Liver (tissue), 9 donors: ENCODE results near the gene SRPX2. TPM values are rescaled to one million over a fixed set of nuclear protein-coding genes. Genes with fewer than 3 reads are reported as not detected.

Experiments used
- DNase-seq: peaks from one replicate; pipeline ENCODE4 v3.0.0-alpha.2; 2017; ENCODE audit warnings: low spot score
- H3K27ac ChIP-seq, 2 donors: one replicate each; pipeline ENCODE4 v1.7.0; 2013; ENCODE audit warnings: inconsistent platforms in 2 of 2, low read length in 2 of 2, control low read depth in 1 of 2, low read depth in 1 of 2, mild to moderate bottlenecking in 1 of 2
- H3K27me3 ChIP-seq, 4 donors: one replicate each; pipeline versions ENCODE4 v1.6.1 to v1.7.0; 2013; ENCODE audit warnings: low read length in 3 of 4, inconsistent platforms in 1 of 4, mild to moderate bottlenecking in 1 of 4, moderate library complexity in 1 of 4; ENCODE audit not compliant: control insufficient read depth in 4 of 4, insufficient read depth in 4 of 4
- H3K36me3 ChIP-seq, 4 donors: one replicate each; pipeline versions ENCODE4 v1.6.1 to v1.7.0; 2013; ENCODE audit warnings: low read length in 3 of 4, mild to moderate bottlenecking in 3 of 4, low read depth in 1 of 4, moderate library complexity in 1 of 4; ENCODE audit not compliant: control insufficient read depth in 4 of 4, insufficient read depth in 3 of 4
- H3K4me1 ChIP-seq, 4 donors: one replicate each; pipeline versions ENCODE4 v1.6.1 to v1.7.0; 2013; ENCODE audit warnings: low read length in 3 of 4, mild to moderate bottlenecking in 3 of 4, moderate library complexity in 1 of 4; ENCODE audit not compliant: control insufficient read depth in 4 of 4, insufficient read depth in 4 of 4
- H3K4me3 ChIP-seq, 3 donors: one replicate each; pipeline versions ENCODE4 v1.6.1 to v1.7.0; 2013; ENCODE audit warnings: low read length in 3 of 3, control low read depth in 1 of 3, low read depth in 1 of 3, mild to moderate bottlenecking in 1 of 3
- H3K9ac ChIP-seq, 2 donors: one replicate each; pipeline ENCODE4 v1.7.0; 2013; ENCODE audit warnings: low read length in 2 of 2, mild to moderate bottlenecking in 2 of 2, moderate library complexity in 2 of 2, control low read depth in 1 of 2, low read depth in 1 of 2
- H3K9me3 ChIP-seq, 4 donors: one replicate each; pipeline versions ENCODE4 v1.6.1 to v1.7.0; 2013; ENCODE audit warnings: low read length in 3 of 4; ENCODE audit not compliant: control insufficient read depth in 4 of 4
- ATF3 ChIP-seq: IDR thresholded peaks from 2 replicates; pipeline ENCODE4 v1.6.1; 2016; ENCODE audit warnings: antibody characterized with exemption
- EGR1 ChIP-seq, 2 donors: IDR thresholded peaks; 2 replicates each; pipeline ENCODE4 v1.6.1; 2016 to 2018; ENCODE audit warnings: antibody characterized with exemption in 2 of 2, low read depth in 2 of 2
- FOXA1 ChIP-seq: IDR thresholded peaks from 2 replicates; pipeline ENCODE4 v1.6.1; 2016; ENCODE audit warnings: antibody characterized with exemption
- FOXA2 ChIP-seq: IDR thresholded peaks from 2 replicates; pipeline ENCODE4 v1.6.1; 2016; ENCODE audit warnings: antibody characterized with exemption
- GABPA ChIP-seq, 2 donors: IDR thresholded peaks in 1 of 2; conservative IDR thresholded peaks in 1 of 2; 2 replicates each; pipeline ENCODE4 v1.6.1; 2016; ENCODE audit warnings: antibody characterized with exemption in 2 of 2, mild to moderate bottlenecking in 1 of 2, moderate library complexity in 1 of 2
- HNF4A ChIP-seq, 2 donors: conservative IDR thresholded peaks; 2 replicates each; pipeline ENCODE4 v1.6.1; 2016; ENCODE audit warnings: antibody characterized with exemption in 2 of 2, mild to moderate bottlenecking in 2 of 2
- HNF4G ChIP-seq: IDR thresholded peaks from 2 replicates; pipeline ENCODE4 v1.6.1; 2016; ENCODE audit warnings: antibody characterized with exemption
- JUND ChIP-seq, 2 donors: IDR thresholded peaks; 2 replicates each; pipeline ENCODE4 v1.6.1; 2016; ENCODE audit warnings: antibody characterized with exemption in 2 of 2
- NR2F2 ChIP-seq: IDR thresholded peaks from 2 replicates; pipeline ENCODE4 v1.6.1; 2016; ENCODE audit warnings: antibody characterized with exemption
- RAD21 ChIP-seq, 2 donors: IDR thresholded peaks; 2 replicates each; pipeline ENCODE4 v1.6.1; 2016; ENCODE audit warnings: antibody characterized with exemption in 2 of 2, mild to moderate bottlenecking in 2 of 2
- SP1 ChIP-seq: IDR thresholded peaks from 2 replicates; pipeline ENCODE4 v1.6.1; 2018; ENCODE audit warnings: antibody characterized with exemption, mild to moderate bottlenecking
- TAF1 ChIP-seq: conservative IDR thresholded peaks from 2 replicates; pipeline ENCODE4 v1.6.1; 2016; ENCODE audit warnings: antibody characterized with exemption, mild to moderate bottlenecking
- YY1 ChIP-seq: IDR thresholded peaks from 2 replicates; pipeline ENCODE4 v1.6.1; 2016; ENCODE audit warnings: antibody characterized with exemption, mild to moderate bottlenecking
- ZBTB33 ChIP-seq: IDR thresholded peaks from 2 replicates; pipeline ENCODE4 v1.6.1; 2016; ENCODE audit warnings: antibody characterized with exemption
- WGBS: extraction: QIAGEN DNeasy Blood & Tissue Kit; methylation state at CpG from one replicate; pipeline ENCODE4 v1.1.7; 2013; 5-methylcytosine and 5-hydroxymethylcytosine counted together
- polyA plus RNA-seq, 2 donors: library from polyadenylated mRNA; stranded (reverse) in 1 of 2; unstranded in 1 of 2; fragments of 200-250 nt in 1 of 2; fragments of >200 nt in 1 of 2; fragmentation: Nextera tagmentation in 1 of 2; extraction: Ambion mirVana in 1 of 2; gene quantifications; one replicate each; pipeline versions ENCODE4 v1.2.1 to v1.2.3, GENCODE V29; 2013 to 2015
- total RNA-seq, 2 donors: library from RNA; depleted of rRNA; stranded (reverse); fragments of >200 nt; gene quantifications; one replicate each; pipeline ENCODE4 v1.2.3, GENCODE V29; 2014
- TF ChIP-seq, protein P1 (sequence below): IDR thresholded peaks from 2 replicates; pipeline ENCODE4 v1.6.1; 2016; ENCODE audit warnings: antibody characterized with exemption
- TF ChIP-seq, protein P2 (sequence below): IDR thresholded peaks from 2 replicates; pipeline ENCODE4 v1.6.1; 2016; ENCODE audit warnings: antibody characterized with exemption, mild to moderate bottlenecking
- TF ChIP-seq, protein P3 (sequence below): fragments of 150-350 bp; IDR thresholded peaks from 2 replicates; pipeline ENCODE4 v1.5.1; 2017; ENCODE audit warnings: improper control_type of control experiment, low read depth, low read length; ENCODE audit not compliant: missing input control
- donor health status: healthy.
- donor health status: healthy.
- donor health status: healthy.
- donor health status: healthy.
- donor health status: healthy.

SRPX2 gene
- total and polyA plus RNA-seq, 4 donors = 0.47 to 7.8 (median 4.7) TPM

DNA sequence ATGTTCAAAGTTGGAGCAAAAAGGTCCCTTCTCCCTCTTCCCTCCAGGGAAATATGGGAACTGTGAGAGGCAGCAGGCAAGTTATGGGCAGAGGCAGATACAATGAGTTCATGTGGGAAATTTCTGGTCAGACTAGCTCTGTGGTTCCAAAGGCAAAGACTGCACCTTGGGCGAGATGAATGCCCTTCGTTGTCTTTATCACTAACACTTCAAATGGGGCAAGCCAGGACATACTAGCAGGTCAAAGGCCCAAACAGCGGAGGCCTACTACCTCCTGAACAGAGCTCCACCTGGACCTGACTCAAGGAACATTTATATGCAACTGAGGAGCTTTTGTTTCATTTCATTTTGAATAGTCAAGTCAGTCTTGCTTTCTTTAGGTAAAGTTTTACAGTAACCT, 29.0 kb downstream of the SRPX2 start:
- DNase-seq = no peak
- Histone ChIP-seq H3K27ac (no peak overlapping the region), H3K4me3 (no peak overlapping the region), H3K9ac (no peak overlapping the region), H3K4me1 (no peaks in the 10 kb centered on the region), H3K9me3 (no peaks in the 10 kb centered on the region), H3K36me3 (peaks cover 0 to 3% (median under 1%) of the 10 kb centered on the region in 4 donors), H3K27me3 (peaks cover 0 to 2% (median 0%) of the 10 kb centered on the region in 4 donors)
- 80% methylated on average over 3 of the region's 3 CpGs for WGBS
- TF ChIP-seq YY1 = no peak
- no peak for TF ChIP-seq HNF4G

DNA sequence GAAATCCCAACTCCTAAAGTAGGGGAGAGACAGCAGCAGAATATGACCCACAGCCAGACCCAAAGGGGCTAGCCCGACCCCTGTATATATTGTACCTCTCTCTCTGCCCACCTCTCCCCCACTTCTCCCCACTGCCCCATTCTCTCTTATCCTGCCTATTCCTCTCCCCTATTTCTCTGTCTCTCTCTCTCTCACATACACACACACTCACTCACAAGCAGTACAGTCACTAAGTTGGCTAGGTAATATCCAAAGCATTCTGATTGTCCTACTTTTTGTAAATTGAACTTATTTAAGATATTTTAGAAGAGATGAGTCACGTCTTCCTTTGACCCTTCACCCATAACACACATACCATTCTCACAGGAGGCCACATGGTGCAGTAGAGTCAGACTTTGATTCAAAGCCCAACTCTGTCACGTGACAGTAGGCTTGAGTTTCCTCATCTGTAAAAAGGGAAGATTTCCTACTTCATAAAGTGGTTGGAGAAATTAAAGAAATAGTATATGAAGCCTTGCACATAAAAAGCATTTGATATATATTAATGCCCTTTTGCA, 29.5 kb downstream of the SRPX2 start:
- TF ChIP-seq FOXA1 (no peak), YY1 (no peak), SP1 (no peak), HNF4G (no peak), TAF1 (no peak), NR2F2 (no peak), FOXA2 (no peak), ZBTB33 (no peak), HNF4A (conservative IDR thresholded peaks at IDR 0.05) (no peak), EGR1 (IDR thresholded peaks at IDR 0.05; ENCODE audit: low read depth in 2 of 2) (no peak), JUND (IDR thresholded peaks at IDR 0.05) (no peak), RAD21 (IDR thresholded peaks at IDR 0.05) (no peak), GABPA (IDR thresholded peaks at IDR 0.05 in 1 of 2, conservative IDR thresholded peaks at IDR 0.05 in 1 of 2) (no peak), ATF3 (no peak)
- TF ChIP-seq, protein P1, sequence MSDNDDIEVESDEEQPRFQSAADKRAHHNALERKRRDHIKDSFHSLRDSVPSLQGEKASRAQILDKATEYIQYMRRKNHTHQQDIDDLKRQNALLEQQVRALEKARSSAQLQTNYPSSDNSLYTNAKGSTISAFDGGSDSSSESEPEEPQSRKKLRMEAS = no peak
- TF ChIP-seq, protein P2, sequence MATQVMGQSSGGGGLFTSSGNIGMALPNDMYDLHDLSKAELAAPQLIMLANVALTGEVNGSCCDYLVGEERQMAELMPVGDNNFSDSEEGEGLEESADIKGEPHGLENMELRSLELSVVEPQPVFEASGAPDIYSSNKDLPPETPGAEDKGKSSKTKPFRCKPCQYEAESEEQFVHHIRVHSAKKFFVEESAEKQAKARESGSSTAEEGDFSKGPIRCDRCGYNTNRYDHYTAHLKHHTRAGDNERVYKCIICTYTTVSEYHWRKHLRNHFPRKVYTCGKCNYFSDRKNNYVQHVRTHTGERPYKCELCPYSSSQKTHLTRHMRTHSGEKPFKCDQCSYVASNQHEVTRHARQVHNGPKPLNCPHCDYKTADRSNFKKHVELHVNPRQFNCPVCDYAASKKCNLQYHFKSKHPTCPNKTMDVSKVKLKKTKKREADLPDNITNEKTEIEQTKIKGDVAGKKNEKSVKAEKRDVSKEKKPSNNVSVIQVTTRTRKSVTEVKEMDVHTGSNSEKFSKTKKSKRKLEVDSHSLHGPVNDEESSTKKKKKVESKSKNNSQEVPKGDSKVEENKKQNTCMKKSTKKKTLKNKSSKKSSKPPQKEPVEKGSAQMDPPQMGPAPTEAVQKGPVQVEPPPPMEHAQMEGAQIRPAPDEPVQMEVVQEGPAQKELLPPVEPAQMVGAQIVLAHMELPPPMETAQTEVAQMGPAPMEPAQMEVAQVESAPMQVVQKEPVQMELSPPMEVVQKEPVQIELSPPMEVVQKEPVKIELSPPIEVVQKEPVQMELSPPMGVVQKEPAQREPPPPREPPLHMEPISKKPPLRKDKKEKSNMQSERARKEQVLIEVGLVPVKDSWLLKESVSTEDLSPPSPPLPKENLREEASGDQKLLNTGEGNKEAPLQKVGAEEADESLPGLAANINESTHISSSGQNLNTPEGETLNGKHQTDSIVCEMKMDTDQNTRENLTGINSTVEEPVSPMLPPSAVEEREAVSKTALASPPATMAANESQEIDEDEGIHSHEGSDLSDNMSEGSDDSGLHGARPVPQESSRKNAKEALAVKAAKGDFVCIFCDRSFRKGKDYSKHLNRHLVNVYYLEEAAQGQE = no peak
- TF ChIP-seq, protein P3, sequence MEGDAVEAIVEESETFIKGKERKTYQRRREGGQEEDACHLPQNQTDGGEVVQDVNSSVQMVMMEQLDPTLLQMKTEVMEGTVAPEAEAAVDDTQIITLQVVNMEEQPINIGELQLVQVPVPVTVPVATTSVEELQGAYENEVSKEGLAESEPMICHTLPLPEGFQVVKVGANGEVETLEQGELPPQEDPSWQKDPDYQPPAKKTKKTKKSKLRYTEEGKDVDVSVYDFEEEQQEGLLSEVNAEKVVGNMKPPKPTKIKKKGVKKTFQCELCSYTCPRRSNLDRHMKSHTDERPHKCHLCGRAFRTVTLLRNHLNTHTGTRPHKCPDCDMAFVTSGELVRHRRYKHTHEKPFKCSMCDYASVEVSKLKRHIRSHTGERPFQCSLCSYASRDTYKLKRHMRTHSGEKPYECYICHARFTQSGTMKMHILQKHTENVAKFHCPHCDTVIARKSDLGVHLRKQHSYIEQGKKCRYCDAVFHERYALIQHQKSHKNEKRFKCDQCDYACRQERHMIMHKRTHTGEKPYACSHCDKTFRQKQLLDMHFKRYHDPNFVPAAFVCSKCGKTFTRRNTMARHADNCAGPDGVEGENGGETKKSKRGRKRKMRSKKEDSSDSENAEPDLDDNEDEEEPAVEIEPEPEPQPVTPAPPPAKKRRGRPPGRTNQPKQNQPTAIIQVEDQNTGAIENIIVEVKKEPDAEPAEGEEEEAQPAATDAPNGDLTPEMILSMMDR = no peak
- Histone ChIP-seq H3K9ac (no peak overlapping the region), H3K4me1 (no peaks in the 10 kb centered on the region), H3K9me3 (no peaks in the 10 kb centered on the region), H3K27me3 (peaks cover 0 to 2% (median 0%) of the 10 kb centered on the region in 4 donors), H3K36me3 (peaks cover 0 to 3% (median 1%) of the 10 kb centered on the region in 4 donors), H3K4me3 (no peak overlapping the region), H3K27ac (no peak overlapping the region)
- 76% methylated on average over 3 of the region's 3 CpGs for WGBS
- no peak for DNase-seq
